GM18907 (cell line): ENCODE measurements around the gene MS4A10.

Experiments
- ATAC-seq: cut with Tn5 transposase; IDR thresholded peaks from one replicate; pipeline ENCODE4 v1.9.1; 2021; ENCODE audit warnings: mild to moderate bottlenecking, moderate library complexity; ENCODE audit not compliant: unreplicated experiment

The MS4A10 gene

GRCh38 chr11:60785806-60786361 lies 751 bp downstream of the MS4A10 start:
- no peak for ATAC-seq

GRCh38 chr11:60786811-60787567 lies 1.9 kb downstream of the MS4A10 start:
- no peak for ATAC-seq

- ATAC-seq: no peak
These were observed 3.4 kb downstream of the MS4A10 start for GRCh38 chr11:60788401-60789125.

GRCh38 chr11:60790726-60791125 lies 5.6 kb downstream of the MS4A10 start:
- ATAC-seq: no peak

- no peak for ATAC-seq
These were observed 6.2 kb downstream of the MS4A10 start for GRCh38 chr11:60791153-60791933.

GRCh38 chr11:60792521-60792920 lies 7.4 kb downstream of the MS4A10 start:
- no peak for ATAC-seq

- no peak for ATAC-seq
These were observed 10.2 kb downstream of the MS4A10 start for GRCh38 chr11:60795291-60795690.

- ATAC-seq: no peak
These were observed 12.9 kb downstream of the MS4A10 start for GRCh38 chr11:60797846-60798630.

- ATAC-seq: no peak
These were observed 13.5 kb downstream of the MS4A10 start for GRCh38 chr11:60798631-60799030.

GRCh38 chr11:60801194-60801593 lies 16.1 kb downstream of the MS4A10 start:
- no peak for ATAC-seq

GRCh38 chr11:60803273-60803936 lies 18.3 kb downstream of the MS4A10 start:
- no peak for ATAC-seq

GRCh38 chr11:60809249-60809648 lies 24.1 kb downstream of the MS4A10 start:
- ATAC-seq: no peak

GRCh38 chr11:60809691-60810090 lies 24.6 kb downstream of the MS4A10 start:
- no peak for ATAC-seq

- ATAC-seq: no peak
These were observed 25.0 kb downstream of the MS4A10 start for GRCh38 chr11:60810151-60810550.

- ATAC-seq: no peak
These were observed 25.4 kb downstream of the MS4A10 start for GRCh38 chr11:60810569-60810968.

GRCh38 chr11:60813324-60813723 lies 28.2 kb downstream of the MS4A10 start:
- ATAC-seq: no peak

GRCh38 chr11:60814112-60814511 lies 29.0 kb downstream of the MS4A10 start:
- ATAC-seq: no peak

- ATAC-seq: no peak
These were observed 31.5 kb downstream of the MS4A10 start for GRCh38 chr11:60816590-60817157.

- no peak for ATAC-seq
These were observed 32.9 kb downstream of the MS4A10 start for GRCh38 chr11:60818057-60818456.
